ENCODE results near the gene ACTN1.
A peak's percentile ranks its signal among the peaks of the same experiment; 100 is the strongest.

Gene ACTN1

DNA sequence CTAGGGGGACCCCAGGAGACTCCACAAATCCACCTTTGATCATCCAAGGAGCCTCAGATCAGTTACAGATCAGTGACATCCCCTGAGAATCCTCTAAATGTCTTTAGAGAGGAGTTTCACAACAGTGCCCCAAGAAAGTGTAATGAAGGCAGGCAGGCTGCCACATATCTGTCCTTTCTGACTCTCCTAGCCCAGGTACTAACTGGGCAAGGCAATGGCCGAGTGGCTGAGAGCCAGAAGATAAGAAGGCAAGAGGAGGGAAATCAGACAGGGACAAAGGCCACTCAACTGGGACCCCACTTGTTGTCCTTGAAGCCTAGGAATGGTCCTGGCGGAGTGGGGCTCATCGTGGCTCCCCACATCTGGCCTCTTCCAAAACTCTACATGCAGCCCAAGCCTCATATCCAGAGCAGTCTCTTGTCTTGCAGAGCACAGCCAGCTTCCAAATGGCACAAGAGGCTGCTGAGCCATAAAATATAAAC, 11.6 kb downstream of the ACTN1 start:
- no peak for TF ChIP-seq CTCF (IDR thresholded peaks at IDR 0.05)
- Mint-ChIP-seq H3K4me3 (no peak overlapping the region), H3K4me1 (peaks cover 90% of the 10 kb centered on the region), H3K27me3 (ENCODE audit: low read depth, poor library complexity) (no peaks in the 10 kb centered on the region), H3K27ac (no peak overlapping the region), H3K36me3 (ENCODE audit: low read depth) (peaks cover 6% of the 10 kb centered on the region), H3K9me3 (no peaks in the 10 kb centered on the region)
- DNase-seq, result no peak

GRCh38 chr14:68966872-68967301, 12.2 kb downstream of the ACTN1 start:
- no peaks in the 10 kb centered on the region for H3K36me3 Mint-ChIP-seq (ENCODE audit: low read depth)
- TF ChIP-seq CTCF (IDR thresholded peaks at IDR 0.05), result no peak
- H3K27me3 Mint-ChIP-seq (ENCODE audit: low read depth, poor library complexity), result no peaks in the 10 kb centered on the region
- no peak overlapping the region for H3K4me3 Mint-ChIP-seq
- H3K9me3 Mint-ChIP-seq, result no peaks in the 10 kb centered on the region
- DNase-seq, result no peak
- no peak overlapping the region for H3K27ac Mint-ChIP-seq
- peaks cover 90% of the 10 kb centered on the region for H3K4me1 Mint-ChIP-seq

- H3K27ac Mint-ChIP-seq, result no peak overlapping the region
- no peaks in the 10 kb centered on the region for H3K27me3 Mint-ChIP-seq (ENCODE audit: low read depth, poor library complexity)
Measured at GRCh38 chr14:68965261-68965761, 13.8 kb downstream of the ACTN1 start.

DNA sequence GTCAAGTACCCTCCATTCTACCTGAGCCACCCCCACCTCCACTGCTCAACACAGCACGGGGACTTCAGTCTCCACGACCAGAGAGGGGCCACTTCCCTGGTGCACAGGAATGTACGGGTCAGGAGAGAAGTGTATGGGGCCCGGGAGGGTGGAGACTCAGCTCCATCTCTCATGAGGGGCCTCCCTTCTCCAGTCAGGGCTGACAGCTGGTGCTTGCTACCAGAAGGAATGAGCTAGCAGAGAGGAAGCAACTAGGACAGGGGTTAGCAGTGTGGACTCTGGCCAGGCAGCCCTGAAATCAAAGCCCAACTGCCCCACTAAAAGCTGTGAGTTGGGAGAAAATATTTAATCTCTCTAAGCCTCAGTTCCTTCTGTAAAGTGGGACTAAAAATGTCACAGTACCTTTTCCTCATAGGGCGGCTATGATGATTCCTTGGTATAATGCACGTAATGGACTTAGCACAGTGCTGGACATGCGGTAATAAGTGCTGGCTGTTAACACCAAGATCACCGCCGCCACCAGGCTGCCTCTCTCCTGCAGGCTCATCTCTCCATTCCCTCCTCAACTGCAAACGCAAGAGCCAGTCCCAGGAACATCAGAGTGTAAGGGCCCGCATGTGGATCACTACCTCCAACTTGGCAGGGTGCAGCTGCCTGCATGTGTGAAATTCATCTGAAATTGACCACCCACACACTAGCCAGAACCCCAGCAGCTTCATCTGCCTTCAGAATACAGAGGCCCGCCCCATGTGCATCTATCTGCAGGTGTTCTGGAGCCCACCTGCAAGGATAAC, 14.6 kb downstream of the ACTN1 start:
- H3K27me3 Mint-ChIP-seq (ENCODE audit: low read depth, poor library complexity), result no peaks in the 10 kb centered on the region
- H3K27ac Mint-ChIP-seq, result no peak overlapping the region
- no peak for TF ChIP-seq CTCF (IDR thresholded peaks at IDR 0.05)
- no peaks in the 10 kb centered on the region for H3K9me3 Mint-ChIP-seq
- H3K4me1 Mint-ChIP-seq, result peaks cover 75% of the 10 kb centered on the region
- H3K4me3 Mint-ChIP-seq, result no peak overlapping the region
- no peaks in the 10 kb centered on the region for H3K36me3 Mint-ChIP-seq (ENCODE audit: low read depth)
- DNase-seq, result no peak

More at GRCh38 chr14:68965261-68965761, 13.8 kb downstream of the ACTN1 start:
- Mint-ChIP-seq H3K36me3 (ENCODE audit: low read depth) (no peaks in the 10 kb centered on the region), H3K4me3 (no peak overlapping the region), H3K4me1 (peaks cover 83% of the 10 kb centered on the region), H3K9me3 (no peaks in the 10 kb centered on the region)
- no peak for DNase-seq
- no peak for TF ChIP-seq CTCF (IDR thresholded peaks at IDR 0.05)

GRCh38 chr14:68962681-68963080, 16.4 kb downstream of the ACTN1 start:
- Mint-ChIP-seq H3K4me3 (no peak overlapping the region), H3K27me3 (ENCODE audit: low read depth, poor library complexity) (no peaks in the 10 kb centered on the region), H3K9me3 (no peaks in the 10 kb centered on the region), H3K27ac (peak overlapping the region; percentile 14), H3K4me1 (peaks cover 64% of the 10 kb centered on the region), H3K36me3 (ENCODE audit: low read depth) (no peaks in the 10 kb centered on the region)
- TF ChIP-seq CTCF (IDR thresholded peaks at IDR 0.05), result no peak
- DNase-seq, result no peak

Measured in nephron progenitor cell (in vitro differentiated cells).